Dendritic cell treated with granulocyte-macrophage colony-stimulating factor and Interleukin-4, amounts not matched to agents 40 ng/mL and 50 ng/mL, for 4 days (primary cell): ENCODE measurements around the gene ZCCHC7.
"Not testable (repeated sequence)": the region's sequence is repeated elsewhere in the genome, so short reads cannot be mapped to it uniquely, and the experiment has no call there.

Experiments used
- H3K27ac Mint-ChIP-seq: one replicate; pipeline ENCODE4 v1.8.0; 2022; ENCODE audit warnings: mild to moderate bottlenecking, mixed read lengths
- H3K27me3 Mint-ChIP-seq: one replicate; pipeline ENCODE4 v1.8.0; 2022; ENCODE audit warnings: mild to moderate bottlenecking, mixed read lengths
- H3K36me3 Mint-ChIP-seq: one replicate; pipeline ENCODE4 v1.8.0; 2022; ENCODE audit warnings: low read depth, mixed read lengths
- H3K4me1 Mint-ChIP-seq: one replicate; pipeline ENCODE4 v1.8.0; 2022; ENCODE audit warnings: low read depth, mixed read lengths
- H3K4me3 Mint-ChIP-seq: one replicate; pipeline ENCODE4 v1.8.0; 2022; ENCODE audit warnings: mild to moderate bottlenecking, moderate library complexity, mixed read lengths
- H3K9me3 Mint-ChIP-seq: one replicate; pipeline ENCODE4 v1.8.0; 2022; ENCODE audit warnings: mixed read lengths
- intact Hi-C: fragments of 100-400 bp; cut with micrococcal nuclease; formaldehyde crosslinking; loops from one replicate; pipeline ENCODE4 v1.15.0; 2022

ZCCHC7 gene

DNA sequence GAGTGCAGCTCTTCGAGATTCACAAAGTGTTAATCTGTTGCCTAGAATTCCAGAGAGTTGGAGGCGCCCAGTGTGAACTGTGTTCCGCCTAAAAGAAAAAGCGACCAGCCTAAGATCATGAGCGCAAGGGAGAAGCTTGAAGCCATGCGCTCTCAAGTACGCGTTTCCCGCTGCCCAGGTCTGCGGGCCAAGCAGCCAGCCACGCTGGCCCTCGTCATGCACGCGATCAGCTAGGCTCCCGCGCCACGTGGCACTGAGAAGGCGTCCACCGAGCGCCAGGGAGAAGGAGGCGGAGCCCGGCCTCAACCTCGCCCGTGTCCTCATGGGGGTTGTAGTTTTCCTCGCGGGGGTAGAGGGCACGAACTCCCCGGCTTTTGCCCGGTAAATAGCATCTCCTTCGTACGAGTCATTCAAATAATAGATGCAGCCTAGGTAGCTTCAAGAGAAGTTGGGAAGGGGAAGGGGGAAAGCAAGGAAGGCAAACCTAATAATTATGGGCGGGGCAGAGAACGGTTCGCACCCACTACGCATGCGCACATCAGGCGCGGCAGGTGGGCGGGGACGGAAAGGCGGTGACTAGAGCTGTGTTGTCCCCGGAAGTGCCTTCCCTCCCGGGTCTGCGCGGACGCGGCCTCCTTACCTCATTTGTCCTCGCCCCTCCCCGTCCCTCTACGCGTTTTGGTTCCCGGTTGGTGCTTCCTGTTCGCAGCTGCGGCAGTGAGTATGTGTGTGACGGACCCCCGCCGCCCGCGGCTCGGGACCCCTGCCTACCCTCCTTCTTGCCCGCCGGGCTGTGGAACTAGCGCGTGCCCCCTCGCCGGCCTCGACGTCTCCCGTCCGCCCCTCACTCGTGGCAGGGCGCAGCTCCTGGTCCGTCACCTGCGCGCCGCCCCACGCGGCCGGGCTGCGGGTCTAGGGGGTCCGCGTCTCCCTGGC is at the start of gene ZCCHC7:
ZCCHC7 (plus strand) TSS at position 668 of the 936 bp plus-strand sequence.
- Mint-ChIP-seq H3K9me3 (no peaks in the 10 kb centered on the region), H3K4me1 (peaks cover 23% of the 10 kb centered on the region), H3K36me3 (peaks cover 22% of the 10 kb centered on the region)

DNA sequence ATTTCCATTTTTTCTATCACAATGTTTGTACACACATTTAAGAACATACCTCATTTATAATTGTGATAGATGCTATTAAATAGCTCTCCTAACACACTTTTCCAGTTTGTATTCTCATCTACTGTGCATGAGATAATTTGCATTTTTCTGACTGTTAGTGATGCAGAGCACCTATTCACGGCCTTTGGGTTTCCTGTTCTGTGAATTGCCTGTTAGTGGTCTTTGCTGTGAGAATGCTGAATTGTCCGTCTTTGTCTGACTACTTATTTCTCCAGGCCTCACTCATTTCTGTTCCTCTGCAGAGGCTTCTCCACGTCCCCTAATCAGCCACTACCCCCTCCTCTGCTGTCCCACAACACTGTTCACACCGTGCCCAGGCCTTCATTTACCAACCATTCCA is 45.6 kb upstream of the ZCCHC7 start:
- not testable (repeated sequence) for H3K27ac Mint-ChIP-seq, H3K36me3 Mint-ChIP-seq, H3K4me3 Mint-ChIP-seq, H3K9me3 Mint-ChIP-seq, H3K4me1 Mint-ChIP-seq
- intact Hi-C loops: loop anchor here (10.0 kb wide), 1 partner anchor 80 kb away; no protein-coding TSS in a partner anchor
- peaks cover 23% of the 10 kb centered on the region for H3K27me3 Mint-ChIP-seq

More for the DNA sequence above, at the start of gene ZCCHC7:
- intact Hi-C loops: loop anchor here (1.0 kb wide), 1 partner anchor 41 kb away; no protein-coding TSS in a partner anchor
- Mint-ChIP-seq H3K27ac (peak within 1 kb of the TSS; percentile 99), H3K4me3 (peak within 1 kb of the TSS; percentile 96), H3K27me3 (no peaks in the 10 kb centered on the region)

DNA sequence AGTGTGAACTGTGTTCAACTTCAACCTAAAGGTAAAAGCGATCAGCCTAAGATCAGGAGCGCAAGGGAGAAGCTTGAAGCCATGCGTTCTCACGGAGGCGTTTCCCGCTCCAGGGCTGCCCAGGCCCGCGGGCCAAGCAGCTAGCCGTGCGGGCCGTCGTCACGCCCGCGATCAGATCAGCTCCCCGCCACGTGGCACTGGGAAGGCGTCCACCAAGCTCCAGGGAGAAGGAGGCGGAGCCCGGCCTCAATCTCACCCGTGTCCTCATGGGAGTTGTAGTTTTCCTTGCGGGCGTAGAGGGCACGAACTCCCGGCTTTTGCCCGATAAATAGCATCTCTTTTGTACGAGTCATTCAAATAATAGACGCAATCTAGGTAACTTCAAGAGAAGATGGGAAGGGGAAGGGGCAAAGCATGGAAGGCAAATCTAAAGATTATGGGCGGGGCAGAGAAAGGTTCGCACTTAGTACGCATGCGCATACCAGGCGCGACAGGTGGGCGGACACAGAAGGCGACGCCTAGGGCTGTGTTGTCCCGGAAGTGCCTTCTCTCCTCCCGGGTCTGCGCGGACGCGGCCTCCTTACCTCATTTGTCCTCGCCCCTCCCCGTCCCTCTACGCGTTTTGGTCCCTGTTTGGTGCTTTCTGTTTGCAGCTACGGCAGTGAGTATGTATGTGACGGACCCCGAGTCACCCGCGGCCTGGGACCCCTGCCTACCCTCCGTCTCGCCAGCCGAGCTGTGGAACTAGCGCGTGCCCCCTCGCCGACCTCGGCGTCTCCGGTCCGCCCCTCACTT is 40.8 kb upstream of the ZCCHC7 start:
- Mint-ChIP-seq H3K27ac (peak overlapping the region; percentile 89), H3K4me3 (peak overlapping the region; percentile 92), H3K9me3 (no peaks in the 10 kb centered on the region), H3K4me1 (peaks cover 24% of the 10 kb centered on the region), H3K27me3 (peaks cover 23% of the 10 kb centered on the region), H3K36me3 (peaks cover 24% of the 10 kb centered on the region)
- intact Hi-C loops: loop anchor here (1.0 to 10.0 kb wide), 3 partner anchors 41 to 75 kb away; partner anchors contain the start of gene ZCCHC7

DNA sequence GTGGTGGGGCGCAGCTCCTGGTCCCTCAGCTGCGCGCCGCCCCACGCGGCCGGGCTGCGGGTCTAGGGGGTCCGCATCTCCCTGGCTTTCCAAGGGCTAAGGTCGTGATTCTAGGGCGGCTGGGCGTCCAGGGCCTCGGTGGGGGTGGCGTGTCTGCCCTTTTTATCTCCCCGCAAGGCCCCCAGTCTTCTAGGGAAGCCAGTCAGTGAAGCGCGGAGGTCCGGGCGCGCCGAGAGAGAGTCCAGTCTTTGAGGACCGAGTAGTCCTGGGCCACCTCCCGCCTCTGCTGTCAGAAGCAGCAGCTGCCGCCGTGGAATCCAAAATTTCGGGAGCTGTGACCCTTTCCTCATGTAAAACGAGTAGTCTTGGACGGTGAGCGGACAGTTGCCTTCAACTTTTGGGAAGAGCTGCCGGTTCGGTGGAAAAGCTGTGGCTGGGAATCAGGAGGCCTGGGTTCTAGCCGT is 40.2 kb upstream of the ZCCHC7 start:
- Mint-ChIP-seq H3K4me1 (peaks cover 30% of the 10 kb centered on the region), H3K4me3 (peak overlapping the region; percentile 92)
- intact Hi-C loops: not testable (repeated sequence)

DNA sequence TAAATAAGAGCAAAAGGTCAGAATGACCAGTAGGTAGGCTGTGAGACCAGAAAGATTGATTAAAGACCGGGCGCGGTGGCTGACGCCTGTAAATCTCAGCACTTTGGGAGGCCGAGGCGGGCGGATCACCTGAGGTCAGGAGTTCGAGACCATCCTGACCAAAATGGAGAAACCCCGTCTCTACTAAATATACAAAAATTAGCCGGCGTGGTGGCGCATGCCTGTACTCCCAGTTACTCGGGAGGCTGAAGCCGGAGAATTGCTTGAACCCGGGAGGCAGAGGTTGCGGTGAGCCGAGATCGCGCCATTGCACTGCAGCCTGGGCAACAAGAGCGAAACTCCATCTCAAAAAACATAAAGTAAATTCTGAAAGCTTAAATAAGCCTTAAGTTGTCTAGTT is 38.9 kb upstream of the ZCCHC7 start:
- peaks cover 14% of the 10 kb centered on the region for H3K27me3 Mint-ChIP-seq
- H3K4me3 Mint-ChIP-seq, H3K9me3 Mint-ChIP-seq, intact Hi-C loops, H3K27ac Mint-ChIP-seq: not testable (repeated sequence)
- peaks cover 29% of the 10 kb centered on the region for H3K36me3 Mint-ChIP-seq
- H3K4me1 Mint-ChIP-seq: peaks cover 34% of the 10 kb centered on the region

More for the DNA sequence above, 40.2 kb upstream of the ZCCHC7 start:
- Mint-ChIP-seq H3K27me3 (peaks cover 23% of the 10 kb centered on the region), H3K27ac (peak overlapping the region; percentile 89), H3K36me3 (peaks cover 24% of the 10 kb centered on the region)
- H3K9me3 Mint-ChIP-seq: not testable (repeated sequence)

DNA sequence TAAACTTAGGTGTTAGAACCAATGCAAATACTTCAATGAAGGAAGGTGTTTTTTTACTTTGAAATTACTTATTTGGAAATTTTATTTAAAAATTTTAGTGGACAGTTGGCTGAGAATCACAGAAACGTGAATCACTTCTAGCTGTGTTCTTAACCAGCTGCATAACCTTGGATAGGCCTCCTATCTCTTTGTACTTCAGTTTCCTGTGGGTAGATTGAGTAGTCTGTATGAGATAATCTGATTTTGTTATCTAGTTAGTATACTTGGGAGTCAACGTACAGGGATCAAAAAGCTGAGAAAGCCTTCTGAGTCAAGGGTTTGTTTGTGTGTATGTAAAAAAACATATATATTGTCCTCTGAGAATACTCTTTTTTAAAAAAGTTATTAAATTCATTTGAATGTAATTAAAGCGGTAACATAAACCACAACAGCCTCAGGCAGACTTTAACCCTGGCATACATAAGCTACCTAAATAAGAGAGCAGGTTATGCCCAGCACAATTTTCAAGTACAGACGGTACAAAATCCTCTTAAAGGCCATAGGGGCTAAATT is 38.1 kb upstream of the ZCCHC7 start:
- Mint-ChIP-seq H3K27me3 (peaks cover 12% of the 10 kb centered on the region), H3K4me1 (peaks cover 34% of the 10 kb centered on the region), H3K27ac (no peak overlapping the region), H3K36me3 (peaks cover 37% of the 10 kb centered on the region), H3K4me3 (no peak overlapping the region), H3K9me3 (no peaks in the 10 kb centered on the region)
- intact Hi-C loops: no loop called here

DNA sequence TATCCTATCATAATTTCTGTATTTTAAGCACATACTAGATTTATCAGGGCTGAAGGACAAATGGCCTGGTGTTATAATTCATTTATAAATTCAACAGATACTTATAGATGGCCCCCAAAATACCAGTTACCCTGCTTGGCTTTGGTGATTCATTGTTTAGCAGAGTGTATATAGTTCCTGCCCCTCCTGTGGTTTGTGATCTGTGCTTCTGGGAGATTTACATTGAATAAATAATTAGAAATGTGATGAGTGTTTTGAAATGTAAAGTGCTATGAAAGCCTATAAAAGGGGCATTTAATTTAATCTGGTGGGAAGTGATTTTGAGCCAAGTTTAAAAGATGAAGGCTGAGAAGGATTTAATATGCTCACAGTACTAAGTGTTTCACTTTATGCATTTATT is 36.7 kb upstream of the ZCCHC7 start:
- H3K4me1 Mint-ChIP-seq: peaks cover 34% of the 10 kb centered on the region
- H3K27me3 Mint-ChIP-seq: peaks cover 6% of the 10 kb centered on the region
- no peaks in the 10 kb centered on the region for H3K9me3 Mint-ChIP-seq
- no peak overlapping the region for H3K27ac Mint-ChIP-seq
- peaks cover 50% of the 10 kb centered on the region for H3K36me3 Mint-ChIP-seq
- no peak overlapping the region for H3K4me3 Mint-ChIP-seq
- intact Hi-C loops: no loop called here

DNA sequence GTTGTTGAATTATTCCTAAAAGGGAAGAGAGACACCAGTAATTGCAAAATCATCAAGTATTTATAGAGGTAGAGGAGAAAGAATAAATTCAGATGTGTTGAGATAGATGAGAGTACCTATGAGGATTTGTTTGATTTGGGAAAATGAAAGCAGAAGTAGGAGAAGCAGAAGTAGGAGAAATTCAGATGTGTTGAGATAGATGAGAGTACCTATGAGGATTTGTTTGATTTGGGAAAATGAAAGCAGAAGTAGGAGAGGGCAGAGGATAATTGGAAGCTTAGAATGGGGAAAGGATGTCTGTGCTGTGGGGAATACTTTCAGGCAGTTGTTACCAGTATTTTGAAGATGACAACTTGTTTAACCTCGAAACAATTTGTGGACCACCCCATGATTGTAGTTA is 35.1 kb upstream of the ZCCHC7 start:
- peaks cover 30% of the 10 kb centered on the region for H3K4me1 Mint-ChIP-seq
- intact Hi-C loops: no loop called here
- no peaks in the 10 kb centered on the region for H3K27me3 Mint-ChIP-seq
- H3K9me3 Mint-ChIP-seq: no peaks in the 10 kb centered on the region
- H3K36me3 Mint-ChIP-seq: peaks cover 45% of the 10 kb centered on the region
- no peak overlapping the region for H3K27ac Mint-ChIP-seq
- no peak overlapping the region for H3K4me3 Mint-ChIP-seq

DNA sequence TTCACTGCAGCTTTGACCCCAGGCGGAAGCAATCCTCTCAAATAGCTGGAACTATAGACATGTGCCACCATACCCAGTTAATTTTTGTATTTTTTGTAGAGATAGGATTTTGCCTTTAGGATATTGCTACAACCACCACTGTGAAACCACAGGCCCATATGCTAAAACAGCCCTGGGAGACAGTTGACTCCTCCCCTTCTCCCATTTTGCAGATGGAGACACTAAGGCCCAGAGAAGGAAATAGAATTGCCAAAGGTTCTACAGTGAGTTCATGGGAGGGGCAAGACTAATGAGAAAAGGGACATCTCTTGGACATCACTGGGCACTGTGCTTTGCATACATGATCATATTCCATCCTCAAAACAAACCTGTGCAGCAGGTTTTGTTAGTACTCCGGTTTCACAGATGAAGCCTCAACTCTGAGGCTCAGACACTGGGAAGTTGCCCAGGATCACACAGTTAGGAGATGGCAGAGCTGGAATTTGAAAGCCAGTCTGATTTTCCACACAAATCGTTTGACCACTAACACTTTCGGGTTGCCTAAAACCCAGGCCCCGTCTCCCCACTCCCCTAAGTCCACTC is 27.6 kb upstream of the ZCCHC7 start:
- H3K4me1 Mint-ChIP-seq, H3K27me3 Mint-ChIP-seq, H3K4me3 Mint-ChIP-seq, H3K27ac Mint-ChIP-seq, H3K9me3 Mint-ChIP-seq, intact Hi-C loops: not testable (repeated sequence)
- peaks cover 15% of the 10 kb centered on the region for H3K36me3 Mint-ChIP-seq

DNA sequence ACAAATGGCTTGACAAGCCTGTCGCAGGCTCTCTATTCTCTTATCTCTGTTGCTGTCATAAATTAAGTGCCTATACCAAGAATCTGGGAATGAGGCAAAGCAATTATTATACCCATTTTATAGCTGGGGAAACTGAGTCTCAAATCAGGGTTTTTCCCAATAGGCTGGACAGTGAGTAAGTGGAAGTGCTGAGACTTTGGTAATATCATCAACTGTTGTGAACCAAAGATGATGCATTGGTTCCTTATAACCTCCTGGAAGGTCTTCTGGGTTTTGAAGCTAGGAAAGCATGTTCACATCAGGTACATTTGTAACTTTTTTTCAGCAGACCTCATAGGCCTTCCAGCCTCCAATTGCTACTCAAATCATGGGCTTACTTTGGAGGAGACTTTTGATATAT is 25.6 kb upstream of the ZCCHC7 start:
- H3K27ac Mint-ChIP-seq: no peak overlapping the region
- peaks cover 5% of the 10 kb centered on the region for H3K27me3 Mint-ChIP-seq
- H3K36me3 Mint-ChIP-seq: no peaks in the 10 kb centered on the region
- intact Hi-C loops: no loop called here
- H3K9me3 Mint-ChIP-seq: no peaks in the 10 kb centered on the region
- no peak overlapping the region for H3K4me3 Mint-ChIP-seq
- no peaks in the 10 kb centered on the region for H3K4me1 Mint-ChIP-seq

DNA sequence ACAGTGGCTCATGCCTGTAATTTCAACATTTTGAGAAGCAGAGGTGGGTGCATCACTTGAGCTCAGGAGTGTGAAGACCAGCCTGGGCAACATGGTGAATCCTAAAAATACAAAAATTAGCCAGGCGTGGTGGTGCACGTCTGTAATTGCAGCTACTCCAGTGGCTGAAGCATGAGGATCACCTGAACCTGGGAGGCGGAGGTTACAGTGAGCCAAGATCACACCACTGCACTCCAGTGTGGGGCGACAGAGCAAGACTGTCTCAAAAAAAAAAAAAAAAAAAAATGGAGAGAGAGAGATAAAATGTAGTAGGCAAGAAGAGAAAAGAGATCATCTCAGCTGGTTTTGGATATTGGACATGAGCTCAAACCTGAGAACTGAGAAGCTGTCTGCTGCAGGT is 23.7 kb upstream of the ZCCHC7 start:
- intact Hi-C loops: no loop called here
- no peak overlapping the region for H3K4me3 Mint-ChIP-seq
- no peaks in the 10 kb centered on the region for H3K36me3 Mint-ChIP-seq
- no peaks in the 10 kb centered on the region for H3K4me1 Mint-ChIP-seq
- no peaks in the 10 kb centered on the region for H3K9me3 Mint-ChIP-seq
- H3K27ac Mint-ChIP-seq: no peak overlapping the region
- peaks cover 5% of the 10 kb centered on the region for H3K27me3 Mint-ChIP-seq

DNA sequence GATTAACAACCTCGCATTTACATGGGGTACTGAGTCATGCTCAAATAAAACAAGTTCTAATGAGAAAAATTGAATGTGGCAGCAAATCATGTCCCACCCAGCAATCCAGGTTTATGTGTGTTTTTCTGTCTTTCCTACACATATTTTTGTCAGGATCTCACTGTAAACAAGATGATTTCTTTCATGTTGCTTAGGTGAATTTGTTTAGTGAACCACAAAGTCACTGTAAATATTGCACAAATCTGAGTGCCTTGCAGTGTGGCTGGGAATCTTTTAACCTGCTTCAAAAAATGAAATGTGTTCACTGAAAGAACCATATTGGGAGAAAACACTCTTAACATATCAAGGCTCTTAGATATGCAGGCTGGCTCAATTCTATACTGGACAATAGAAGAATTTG is 23.1 kb upstream of the ZCCHC7 start:
- intact Hi-C loops: no loop called here
- H3K4me3 Mint-ChIP-seq: no peak overlapping the region
- H3K9me3 Mint-ChIP-seq: no peaks in the 10 kb centered on the region
- no peak overlapping the region for H3K27ac Mint-ChIP-seq
- no peaks in the 10 kb centered on the region for H3K36me3 Mint-ChIP-seq
- peaks cover 5% of the 10 kb centered on the region for H3K27me3 Mint-ChIP-seq
- no peaks in the 10 kb centered on the region for H3K4me1 Mint-ChIP-seq

DNA sequence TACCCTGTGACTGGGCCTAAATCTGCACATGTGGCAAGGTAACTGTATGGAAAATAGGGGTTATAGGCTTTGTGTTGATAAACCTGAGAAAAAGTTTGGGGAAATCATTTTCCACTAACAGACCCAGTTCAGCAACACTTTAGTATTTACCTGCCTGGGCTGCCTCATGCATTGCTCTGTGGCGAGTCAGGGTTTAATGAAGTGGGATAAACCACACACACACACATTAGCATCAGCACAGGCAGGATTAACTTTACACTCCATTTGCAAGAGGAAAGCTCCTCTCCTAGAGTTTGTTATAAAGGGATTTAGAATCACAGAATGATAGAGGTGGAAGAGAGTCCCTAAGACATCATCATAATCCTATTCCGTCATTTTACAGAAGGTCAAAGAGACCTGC is 20.0 kb upstream of the ZCCHC7 start:
- Mint-ChIP-seq H3K9me3 (no peaks in the 10 kb centered on the region), H3K4me1 (no peaks in the 10 kb centered on the region), H3K4me3 (no peak overlapping the region), H3K36me3 (no peaks in the 10 kb centered on the region), H3K27ac (no peak overlapping the region), H3K27me3 (peaks cover 5% of the 10 kb centered on the region)
- intact Hi-C loops: no loop called here
